Heart right ventricle (tissue), 16 donors: Measurements from ENCODE around the gene MMP25. TPM values are rescaled to one million over a fixed set of nuclear protein-coding genes. Genes with fewer than 3 reads are reported as not detected.
A peak's percentile ranks its signal among the peaks of the same experiment; 100 is the strongest.

Experiments used
- ATAC-seq, 8 donors: fragments of 200-7000 bp; cut with Tn5 transposase; one replicate each; pipeline ENCODE4 v1.9.1; 2020; ENCODE audit warnings: mild to moderate bottlenecking in 8 of 8, moderate library complexity in 8 of 8, moderate number of reproducible peaks in 1 of 8
- DNase-seq, 2 donors: peaks; one replicate each; pipeline ENCODE4 v3.0.0-alpha.2; 2020
- H3K27ac ChIP-seq, 10 donors: fragments of 200-600 bp; sonication (generic) in 2 of 10; one replicate each; pipeline versions ENCODE4 v1.5.0 to v1.8.0; 2020 to 2022; ENCODE audit warnings: mild to moderate bottlenecking in 3 of 10
- H3K27me3 ChIP-seq, 7 donors: fragments of 200-600 bp; one replicate each; pipeline ENCODE4 v1.8.0; 2021 to 2022; ENCODE audit warnings: mild to moderate bottlenecking in 2 of 7
- H3K36me3 ChIP-seq, 9 donors: fragments of 200-600 bp; sonication (generic) in 1 of 9; one replicate each; pipeline versions ENCODE4 v1.5.0 to v1.8.0; 2020 to 2022; ENCODE audit warnings: mild to moderate bottlenecking in 2 of 9
- H3K4me1 ChIP-seq, 9 donors: fragments of 200-600 bp; sonication (generic) in 1 of 9; one replicate each; pipeline versions ENCODE4 v1.5.0 to v1.8.0; 2020 to 2022; ENCODE audit warnings: mild to moderate bottlenecking in 4 of 9
- H3K4me3 ChIP-seq, 10 donors: fragments of 200-600 bp; sonication (generic) in 2 of 10; one replicate each; pipeline versions ENCODE4 v1.5.0 to v1.8.0; 2020 to 2022; ENCODE audit warnings: mild to moderate bottlenecking in 7 of 10, moderate library complexity in 2 of 10
- H3K9me3 ChIP-seq, 11 donors: fragments of 200-600 bp in 10 of 11; sonication (generic) in 2 of 11; one replicate each; pipeline versions ENCODE4 v1.5.0 to v1.8.0; 2013 to 2022; ENCODE audit warnings: mild to moderate bottlenecking in 2 of 11, control low read depth in 1 of 11, moderate library complexity in 1 of 11
- CTCF ChIP-seq, 9 donors: fragments of 200-600 bp; sonication (generic) in 2 of 9; IDR thresholded peaks; one replicate each; pipeline versions ENCODE4 v1.5.0 to v1.8.0; 2021 to 2022; ENCODE audit warnings: antibody characterized with exemption in 9 of 9, mild to moderate bottlenecking in 5 of 9, moderate library complexity in 1 of 9
- whole genome bisulfite sequencing, 2 donors: extraction: QIAGEN DNeasy Blood & Tissue Kit; methylation state at CpG; one replicate each; pipeline ENCODE4 v1.1.7; 2013; ENCODE audit warnings: inconsistent platforms in 1 of 2; 5-methylcytosine and 5-hydroxymethylcytosine counted together
- intact Hi-C, 10 donors: fragments of 100-400 bp; cut with DNase I; formaldehyde crosslinking; loops; one replicate each; pipeline versions ENCODE4 v1.11.1 to v1.14.2; 2022
- polyA plus RNA-seq, 2 donors: library from polyadenylated mRNA; stranded (reverse); fragments of 200-250 nt; gene quantifications; one replicate each; pipeline ENCODE4 v1.2.3, GENCODE V29; 2013
- total RNA-seq, 10 donors: library from RNA; stranded (reverse); fragmentation: NEBNext Ultra II Directional in 3 of 10; extraction: Animal tissue kit (Norgen Biotek cat#: 25700) in 3 of 10; gene quantifications; one replicate each; pipeline versions ENCODE4 v1.2.1 to v1.2.4, GENCODE V29; 2021 to 2023
- donor health status: Arrhythmogenic right ventricular cardiomyopathy.
- donor health status: ischemic (EF 13 %, LVEDD 7.1; RV severe dilation, severe dysfunction).
- donor health status: healthy with polysubstance abuse.
- donor health status: DM: no; HTN: yes; CAD: no.
- donor health status: DM: no; HTN: no; CAD: no.
- donor health status: ischemic (EF 25% LVEDD 6.9; RV normal size, moderate dysfunction).
- donor health status: ischemic (EF 25% LVEDD 5.7; RV mildly dilated, moderate dysfunction).
- donor health status: healthy.
- donor health status: DM: yes; HTN: yes; CAD: no.
- donor health status: Ischemic cardiomyopathy.
- donor health status: ischemic (EF 35%, LVEDD 5.7; RV mildly dilated, moderate dysfunction).
- donor health status: nonischemic (EF 11% LVEDD 7.7; RV severe dilation, severe dysfunction).
- donor health status: DM: yes; HTN: yes; CAD: no.
- donor health status: PGD.
- donor health status: ischemic (EF 29% LVEDD 5.4; RV normal size, mild dysfunction).
- donor health status: nonischemic (EF 23%, LVEDD 6.1; RV moderate dilation, normal function).

Gene MMP25
- total and polyA plus RNA-seq, 12 donors = 0.26 to 3.9 (median 0.97) TPM

- no peak for TF ChIP-seq CTCF (IDR thresholded peaks at IDR 0.05)
- 82 to 86% methylated on average over 6 of the region's 6 CpGs for WGBS, 2 donors
- DNase-seq = no peak
- Histone ChIP-seq H3K4me1 (peaks cover 0 to 20% (median 14%) of the 10 kb centered on the region in 9 donors), H3K9me3 (no peaks in the 10 kb centered on the region), H3K4me3 (no peak overlapping the region), H3K27ac (no peak overlapping the region), H3K27me3 (peaks cover 19 to 85% (median 62%) of the 10 kb centered on the region in 7 donors), H3K36me3 (no peaks in the 10 kb centered on the region)
- intact Hi-C loops = no loop called here
- no peak for ATAC-seq
These were observed 31.4 kb upstream of the MMP25 start for GRCh38 chr16:3014971-3015370.

- H3K9me3 ChIP-seq = no peaks in the 10 kb centered on the region
- H3K27me3 ChIP-seq = peaks cover 19 to 76% (median 55%) of the 10 kb centered on the region in 7 donors
These were observed 30.4 kb upstream of the MMP25 start for GRCh38 chr16:3015865-3016521.

GRCh38 chr16:3017344-3017743, 29.0 kb upstream of the MMP25 start:
- H3K36me3 ChIP-seq = no peaks in the 10 kb centered on the region
- intact Hi-C loops = no loop called here
- DNase-seq (no peak), ATAC-seq (no peak)
- H3K27me3 ChIP-seq = peaks cover 19 to 63% (median 42%) of the 10 kb centered on the region in 7 donors
- TF ChIP-seq CTCF (IDR thresholded peaks at IDR 0.05) = no peak
- H3K9me3 ChIP-seq = no peaks in the 10 kb centered on the region
- WGBS, 2 donors = 45 to 60% methylated on average over 20 of the region's 20 CpGs
- peaks cover 9 to 42% (median 35%) of the 10 kb centered on the region in 9 donors for H3K4me1 ChIP-seq
- no peak overlapping the region for H3K27ac ChIP-seq
- H3K4me3 ChIP-seq = no peak overlapping the region

More at GRCh38 chr16:3015865-3016521, 30.4 kb upstream of the MMP25 start:
- Histone ChIP-seq H3K27ac (no peak overlapping the region), H3K4me3 (no peak overlapping the region), H3K4me1 (peaks cover 0 to 28% (median 22%) of the 10 kb centered on the region in 9 donors), H3K36me3 (no peaks in the 10 kb centered on the region)
- ATAC-seq (no peak), DNase-seq (no peak)
- intact Hi-C loops = no loop called here
- TF ChIP-seq CTCF (IDR thresholded peaks at IDR 0.05) = no peak
- WGBS, 2 donors = 84 to 86% methylated on average over 13 of the region's 13 CpGs

- intact Hi-C loops = no loop called here
- ATAC-seq = no peak
- DNase-seq = no peak
- H3K27me3 ChIP-seq = peaks cover 19 to 57% (median 36%) of the 10 kb centered on the region in 7 donors
- WGBS, 2 donors = 8 to 9% methylated on average over 49 to 52 of the region's 52 CpGs
- H3K36me3 ChIP-seq = no peaks in the 10 kb centered on the region
- no peak within 1 kb of the TSS for H3K27ac ChIP-seq
- no peaks in the 10 kb centered on the region for H3K9me3 ChIP-seq
- peak in 4 of 9 donors; percentile 18 to 27 (median 24) for TF ChIP-seq CTCF (IDR thresholded peaks at IDR 0.05)
- peaks cover 15 to 48% (median 41%) of the 10 kb centered on the region in 9 donors for H3K4me1 ChIP-seq
- H3K4me3 ChIP-seq = no peak within 1 kb of the TSS
These were observed 28.4 kb upstream of the MMP25 start, which contains the start of gene CLDN6 for GRCh38 chr16:3017794-3018506. CLDN6 (minus strand) TSS chr16:3018183; CDS start chr16:3016021, 2,162 bp downstream.
